ENCODE data around the gene TSTD2.
"Not testable (repeated sequence)": the region's sequence is repeated elsewhere in the genome, so short reads cannot be mapped to it uniquely, and the experiment has no call there.

TSTD2 gene

DNA sequence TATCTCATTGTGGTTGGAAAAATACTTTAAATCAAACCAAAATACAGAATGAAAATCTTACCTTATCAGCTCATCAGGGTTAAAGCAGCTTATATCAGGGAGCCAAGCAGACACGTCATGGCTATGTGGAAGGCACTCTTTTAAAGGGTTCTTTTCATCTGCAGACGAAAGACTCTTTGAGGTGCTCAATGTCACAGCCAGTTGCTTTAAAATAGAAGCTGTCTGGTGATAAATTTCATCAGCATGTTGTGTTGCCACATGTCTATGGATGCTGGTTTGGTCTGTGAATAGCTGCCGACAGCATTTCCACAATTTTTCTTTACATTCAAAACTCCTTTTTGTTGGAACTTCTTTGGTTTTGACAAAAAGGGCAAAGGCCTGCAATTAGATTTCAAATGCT is 7.5 kb downstream of the TSTD2 start:
- in situ Hi-C loops (cut with HindIII; ENCODE audit: low pct_unique_long_range_greater_than_20kb, low sequenced_read_pairs) = no loop called here
- DNase-seq (ENCODE audit: low read depth in 1 of 2, low spot score in 1 of 2) = no peak
- TF ChIP-seq JUND (IDR thresholded peaks at IDR 0.05; ENCODE audit: low read depth) = no peak

DNA sequence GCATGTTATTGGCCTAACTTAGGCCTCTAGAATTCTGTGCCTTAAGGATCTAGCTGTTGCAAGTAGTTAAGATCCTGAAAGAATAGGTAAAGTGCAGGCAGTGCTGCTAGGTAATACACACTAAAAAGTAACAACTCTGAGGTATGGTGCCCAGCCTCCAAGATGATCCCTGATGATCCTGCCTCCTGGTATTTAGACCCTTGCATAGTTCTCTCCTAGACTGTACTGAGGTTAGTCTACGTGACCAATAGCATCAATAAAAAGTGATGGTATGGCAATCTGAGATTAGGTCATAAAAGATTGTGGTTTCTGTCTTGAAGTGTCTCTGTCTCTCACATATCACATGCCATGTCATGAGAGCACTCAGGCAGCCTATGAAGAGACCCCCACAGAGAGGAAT is 9.2 kb downstream of the TSTD2 start:
- DNase-seq (ENCODE audit: low read depth in 1 of 2, low spot score in 1 of 2) = no peak
- TF ChIP-seq JUND (IDR thresholded peaks at IDR 0.05; ENCODE audit: low read depth) = no peak
- in situ Hi-C loops (cut with HindIII; ENCODE audit: low pct_unique_long_range_greater_than_20kb, low sequenced_read_pairs) = no loop called here

DNA sequence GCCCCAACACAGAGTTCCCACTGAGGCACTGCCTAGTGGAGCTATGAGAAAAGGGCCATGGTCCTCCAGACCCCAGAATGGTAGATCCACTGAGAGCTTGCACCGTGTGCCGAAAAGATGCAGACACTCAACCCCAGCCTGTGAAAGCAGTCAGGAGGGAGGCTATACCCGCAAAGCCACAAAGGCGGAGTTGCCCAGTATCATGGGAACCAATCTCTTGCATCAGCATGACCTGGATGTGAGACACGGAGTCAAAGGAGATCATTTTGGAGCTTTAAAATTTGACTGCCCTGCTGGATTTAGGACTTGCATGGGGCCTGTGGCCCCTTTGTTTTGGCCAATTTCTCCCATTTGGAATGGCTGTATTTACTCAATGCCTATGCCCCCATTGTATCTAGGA is 10.7 kb downstream of the TSTD2 start:
- in situ Hi-C loops (cut with HindIII; ENCODE audit: low pct_unique_long_range_greater_than_20kb, low sequenced_read_pairs); DNase-seq (ENCODE audit: low read depth in 1 of 2, low spot score in 1 of 2): not testable (repeated sequence)

DNA sequence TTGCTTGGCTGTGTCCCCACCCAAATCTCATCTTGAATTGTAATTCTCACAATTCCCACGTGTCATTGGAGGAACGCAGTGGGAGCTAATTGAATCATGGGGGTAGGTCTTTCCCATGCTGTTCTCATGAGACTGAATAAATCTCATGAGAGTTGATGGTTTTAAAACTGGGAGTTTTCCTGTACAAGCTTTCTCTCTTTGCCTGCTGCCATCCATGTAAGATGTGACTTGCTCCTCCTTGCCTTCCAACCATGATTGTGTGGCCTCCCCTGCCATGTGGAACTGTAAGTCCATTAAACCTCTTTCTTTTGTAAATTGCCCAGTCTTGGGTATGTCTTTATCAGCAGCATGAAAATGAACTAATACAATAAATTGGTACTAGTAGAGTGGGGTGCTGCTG is 13.1 kb downstream of the TSTD2 start:
- in situ Hi-C loops (cut with HindIII; ENCODE audit: low pct_unique_long_range_greater_than_20kb, low sequenced_read_pairs); DNase-seq (ENCODE audit: low read depth in 1 of 2, low spot score in 1 of 2): not testable (repeated sequence)

DNA sequence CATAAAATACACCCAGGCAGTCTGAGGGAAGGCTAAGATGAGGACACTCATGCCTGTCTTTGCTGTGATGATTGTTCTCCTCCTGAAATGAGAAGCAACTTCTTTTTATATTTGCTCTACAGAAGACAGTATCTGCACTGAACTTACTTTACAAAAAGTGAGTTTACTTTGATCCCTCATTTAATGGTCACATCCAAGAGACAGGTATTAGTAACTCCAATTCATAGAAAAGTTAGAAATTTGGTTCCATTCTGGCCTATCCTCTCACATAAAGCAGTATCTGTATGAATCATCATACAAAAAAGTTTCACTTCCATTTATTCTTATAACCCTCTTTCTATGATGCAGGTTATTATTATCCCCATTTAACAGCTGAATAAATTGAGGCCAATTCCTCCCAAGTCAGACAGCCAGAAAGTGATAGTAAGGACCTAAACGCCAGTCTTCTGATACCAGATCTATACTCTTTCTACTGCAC is 15.2 kb downstream of the TSTD2 start:
- no peak for TF ChIP-seq JUND (IDR thresholded peaks at IDR 0.05; ENCODE audit: low read depth)
- in situ Hi-C loops (cut with HindIII; ENCODE audit: low pct_unique_long_range_greater_than_20kb, low sequenced_read_pairs) = no loop called here
- no peak for DNase-seq (ENCODE audit: low read depth in 1 of 2, low spot score in 1 of 2)

DNA sequence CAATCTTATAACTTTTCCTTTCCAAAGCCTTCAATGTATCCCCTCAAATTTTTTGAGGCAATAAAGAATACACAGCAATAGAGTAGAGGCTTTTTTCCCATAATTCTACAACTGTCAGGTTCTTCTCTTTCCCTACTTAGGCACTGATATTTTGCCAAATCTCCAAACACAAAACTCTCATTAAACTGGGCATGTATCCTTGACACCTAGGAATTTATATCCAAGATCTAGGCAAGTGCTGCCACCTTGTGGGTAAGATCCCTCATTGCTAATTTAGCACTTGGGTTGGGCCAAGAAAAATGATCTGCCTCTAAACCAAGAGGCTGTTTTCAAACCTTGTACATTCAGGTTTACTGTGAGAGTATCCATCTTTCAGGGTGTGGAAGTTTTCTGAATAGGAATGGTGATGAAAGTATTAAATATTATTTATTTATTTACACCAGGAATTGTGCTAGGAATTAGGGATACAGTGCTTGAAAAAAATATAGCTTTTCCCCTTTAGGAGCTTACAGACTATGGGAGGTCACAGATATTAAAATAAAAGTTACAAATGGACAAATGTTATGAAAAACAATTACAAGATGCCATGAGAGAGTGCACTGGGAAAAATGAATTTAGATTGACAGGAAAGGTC is 17.6 kb downstream of the TSTD2 start:
- in situ Hi-C loops (cut with HindIII; ENCODE audit: low pct_unique_long_range_greater_than_20kb, low sequenced_read_pairs) = no loop called here
- peak; percentile 47 to 71 for DNase-seq (ENCODE audit: low read depth in 1 of 2, low spot score in 1 of 2)

DNA sequence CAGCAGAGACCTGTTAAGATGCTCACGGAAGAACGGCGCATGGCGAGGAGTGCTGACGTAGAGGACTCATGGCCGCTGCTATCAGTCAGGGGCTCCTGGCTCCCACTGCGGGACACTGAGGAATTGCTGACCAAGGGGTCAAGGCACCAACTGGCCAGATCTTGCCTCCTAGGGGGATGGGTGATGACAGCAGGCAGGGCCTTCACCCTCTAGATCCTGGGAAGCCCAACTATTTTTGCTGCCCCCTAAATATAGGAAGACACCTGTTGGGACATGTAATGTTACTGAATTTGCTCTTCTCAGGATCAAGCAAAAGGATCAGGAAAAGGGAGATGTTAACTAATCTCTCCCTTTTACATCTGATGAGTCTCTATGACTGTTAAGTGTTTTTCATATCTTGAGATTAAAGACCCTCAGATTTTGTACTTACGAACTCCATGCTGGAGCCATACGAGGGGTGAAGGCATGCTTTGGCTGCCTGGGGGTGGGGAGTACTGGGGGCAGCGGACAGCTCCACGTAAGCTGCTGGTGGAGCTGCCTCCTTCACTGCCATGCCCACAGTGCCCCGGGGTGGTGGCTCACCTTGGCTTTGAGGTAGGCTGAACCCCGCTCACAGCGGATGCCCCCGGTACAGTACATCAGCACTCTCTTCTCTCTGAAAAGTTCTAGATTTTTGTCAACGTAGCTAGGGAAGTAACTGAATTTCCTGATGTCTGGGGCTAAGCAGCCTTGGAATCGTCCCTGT is 28.1 kb downstream of the TSTD2 start:
- in situ Hi-C loops (cut with HindIII; ENCODE audit: low pct_unique_long_range_greater_than_20kb, low sequenced_read_pairs) = no loop called here
- DNase-seq (ENCODE audit: low read depth in 1 of 2, low spot score in 1 of 2) = no peak
- no peak for TF ChIP-seq JUND (IDR thresholded peaks at IDR 0.05; ENCODE audit: low read depth)

More for the DNA sequence above, 17.6 kb downstream of the TSTD2 start:
- TF ChIP-seq JUND (IDR thresholded peaks at IDR 0.05; ENCODE audit: low read depth) = no peak

DNA sequence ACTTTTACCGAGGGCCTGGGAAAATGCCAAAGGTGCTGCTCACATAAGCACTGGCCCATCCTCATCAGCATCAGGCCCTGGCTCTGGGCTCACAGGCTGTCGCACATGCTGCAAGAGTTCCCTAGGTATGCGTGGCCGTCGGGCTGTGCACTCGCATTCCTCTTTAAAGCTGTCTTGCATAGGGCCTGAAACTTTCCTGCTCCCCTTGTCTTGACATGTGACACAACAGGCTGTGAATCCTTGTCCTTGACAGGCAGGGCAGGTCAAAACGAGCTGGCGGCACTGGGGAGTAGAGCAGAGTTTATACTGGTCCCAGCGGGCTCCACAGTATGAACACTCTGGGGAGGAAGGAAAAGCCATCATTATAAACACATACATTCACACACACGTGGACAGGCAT is 30.7 kb downstream of the TSTD2 start:
- TF ChIP-seq JUND (IDR thresholded peaks at IDR 0.05; ENCODE audit: low read depth) = no peak
- in situ Hi-C loops (cut with HindIII; ENCODE audit: low pct_unique_long_range_greater_than_20kb, low sequenced_read_pairs) = no loop called here
- no peak for DNase-seq (ENCODE audit: low read depth in 1 of 2, low spot score in 1 of 2)

DNA sequence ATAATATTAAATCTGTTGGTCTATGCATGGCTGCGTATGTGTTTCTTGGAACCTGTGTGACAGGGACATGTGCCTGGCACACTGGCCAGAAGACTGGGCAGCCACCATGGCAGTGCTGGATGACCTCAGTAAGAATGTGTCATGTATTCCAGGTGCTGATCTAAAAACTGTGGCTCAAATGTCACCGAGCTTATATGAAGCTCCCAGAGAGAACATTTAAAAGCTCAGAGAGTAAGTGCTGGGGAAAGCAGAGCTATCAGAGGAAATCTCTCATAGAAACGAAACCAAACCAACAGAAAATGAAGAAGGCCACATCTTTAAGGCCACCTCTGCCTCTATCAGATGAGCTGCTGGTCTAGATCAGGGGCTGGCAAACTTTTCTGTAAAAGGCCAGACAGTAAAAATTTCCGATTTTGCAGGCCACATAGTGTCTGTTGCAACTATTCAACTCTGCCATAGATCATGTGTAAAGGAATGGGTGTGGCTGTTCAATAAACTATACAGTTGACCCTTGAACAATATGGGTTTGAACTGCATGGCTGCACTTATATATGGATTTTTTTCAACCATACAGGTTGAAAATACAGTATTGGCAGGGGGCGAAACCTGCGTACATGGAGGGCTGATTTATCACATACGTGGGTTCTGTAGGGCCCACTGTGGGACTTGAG is 31.8 kb downstream of the TSTD2 start:
- no peak for TF ChIP-seq JUND (IDR thresholded peaks at IDR 0.05; ENCODE audit: low read depth)
- no peak for DNase-seq (ENCODE audit: low read depth in 1 of 2, low spot score in 1 of 2)
- in situ Hi-C loops (cut with HindIII; ENCODE audit: low pct_unique_long_range_greater_than_20kb, low sequenced_read_pairs) = no loop called here

DNA sequence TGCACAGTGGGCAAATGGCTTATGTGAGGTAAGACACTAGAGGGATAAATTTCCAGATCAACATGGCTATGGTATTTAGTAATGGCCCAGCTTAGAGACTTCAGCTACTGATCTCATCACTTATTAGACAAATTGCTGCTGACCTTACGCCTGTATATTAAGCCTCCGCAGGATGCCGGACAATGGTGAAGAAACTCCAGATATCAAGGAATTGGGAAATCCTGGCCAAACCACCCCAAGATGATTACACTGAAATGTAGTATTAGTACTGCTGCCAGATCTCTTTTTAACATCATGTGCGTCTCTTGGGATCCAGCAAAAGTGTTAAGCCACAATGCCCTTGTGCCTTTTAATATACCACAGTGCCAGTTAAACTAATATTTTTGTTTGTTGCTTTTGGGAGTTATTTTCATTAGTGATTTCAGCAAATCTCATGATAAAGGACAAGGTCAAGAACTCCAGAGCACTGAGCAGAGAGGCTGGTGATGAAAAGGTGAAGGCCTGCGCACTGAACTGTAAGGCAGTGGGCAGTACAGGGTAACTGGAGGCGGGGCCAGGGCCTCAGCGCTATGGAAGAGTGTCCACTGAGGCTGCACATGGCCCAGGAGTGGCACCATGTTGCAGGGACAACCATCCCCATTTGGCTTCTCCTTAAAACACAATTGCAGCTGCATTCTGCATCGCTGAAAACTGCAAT is 32.5 kb downstream of the TSTD2 start:
- no peak for TF ChIP-seq JUND (IDR thresholded peaks at IDR 0.05; ENCODE audit: low read depth)
- in situ Hi-C loops (cut with HindIII; ENCODE audit: low pct_unique_long_range_greater_than_20kb, low sequenced_read_pairs) = no loop called here
- DNase-seq (ENCODE audit: low read depth in 1 of 2, low spot score in 1 of 2) = no peak

DNA sequence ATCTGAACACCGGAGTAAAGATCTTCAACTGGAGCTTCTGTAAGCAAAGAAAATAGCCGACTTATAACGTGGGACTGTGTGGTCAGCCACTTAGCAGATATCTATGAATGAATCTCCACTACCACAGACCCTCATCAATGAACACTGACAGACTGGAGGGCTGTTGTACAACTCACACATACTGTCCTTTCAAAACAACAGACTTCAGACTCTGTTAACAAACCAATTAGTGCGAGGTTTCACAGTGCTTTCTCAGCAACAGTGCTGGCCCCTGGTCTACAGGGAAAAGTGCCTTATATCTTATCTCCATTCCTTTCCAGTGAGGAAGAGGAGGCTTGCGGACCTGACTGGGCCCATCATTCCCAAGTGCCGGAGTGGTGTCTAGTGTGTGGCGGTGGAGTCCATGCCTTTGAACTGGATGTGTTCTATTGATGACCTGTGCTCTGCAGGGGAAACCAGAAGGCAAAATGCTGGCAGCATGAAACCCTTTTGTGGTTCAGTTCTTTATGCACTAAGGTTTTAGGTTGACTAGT is 33.8 kb downstream of the TSTD2 start:
- in situ Hi-C loops (cut with HindIII; ENCODE audit: low pct_unique_long_range_greater_than_20kb, low sequenced_read_pairs) = no loop called here
- TF ChIP-seq JUND (IDR thresholded peaks at IDR 0.05; ENCODE audit: low read depth) = no peak
- no peak for DNase-seq (ENCODE audit: low read depth in 1 of 2, low spot score in 1 of 2)

DNA sequence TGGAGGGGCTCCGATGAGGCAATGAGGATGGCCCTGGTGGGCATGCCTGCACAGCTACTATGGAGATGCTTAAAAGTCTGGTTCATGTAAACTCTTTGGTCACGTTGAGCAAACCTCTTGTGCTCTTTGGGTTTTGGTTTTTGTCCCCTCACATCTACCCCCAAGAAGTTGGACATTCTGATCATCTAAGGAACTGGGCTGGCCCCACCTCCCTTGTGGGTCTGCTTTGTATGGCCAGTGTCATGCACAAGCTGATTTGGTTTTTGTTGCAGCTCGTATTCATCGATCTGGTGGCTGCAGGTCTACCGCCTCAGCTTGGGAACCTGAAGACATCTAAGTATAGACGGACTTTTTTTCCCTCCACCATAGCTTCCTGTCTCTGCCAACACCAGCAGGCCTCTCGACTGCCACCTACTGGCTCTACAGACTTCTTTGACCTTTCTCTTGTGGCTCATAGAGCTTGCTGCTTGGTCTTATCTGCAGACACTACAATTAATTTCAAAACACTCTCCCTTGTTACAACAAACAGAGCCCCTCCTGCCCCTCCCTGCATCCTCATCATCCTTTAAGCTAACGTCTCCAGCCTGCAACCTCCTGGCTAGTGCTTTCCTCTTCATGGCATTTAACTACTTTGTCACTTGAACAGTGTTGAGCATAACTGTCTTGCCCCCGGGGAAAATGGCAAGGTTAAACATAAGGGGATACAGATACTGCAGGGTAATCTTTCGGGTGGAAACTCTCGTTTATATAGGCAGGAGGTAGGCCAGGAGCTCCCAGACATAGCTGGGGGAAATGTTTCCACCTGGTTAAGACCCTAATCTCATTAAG is 34.5 kb downstream of the TSTD2 start:
- in situ Hi-C loops (cut with HindIII; ENCODE audit: low pct_unique_long_range_greater_than_20kb, low sequenced_read_pairs) = no loop called here
- TF ChIP-seq JUND (IDR thresholded peaks at IDR 0.05; ENCODE audit: low read depth) = no peak
- DNase-seq (ENCODE audit: low read depth in 1 of 2, low spot score in 1 of 2) = peak; percentile 22 to 79
